GM21423 (cell line): ENCODE results near the gene EXOSC5.
"Not testable (repeated sequence)": the region's sequence is repeated elsewhere in the genome, so short reads cannot be mapped to it uniquely, and the experiment has no call there.

ENCODE experiments used
- ATAC-seq: cut with Tn5 transposase; IDR thresholded peaks from one replicate; pipeline ENCODE4 v1.9.1; 2021; ENCODE audit warnings: mild to moderate bottlenecking, moderate library complexity; ENCODE audit not compliant: unreplicated experiment

Gene EXOSC5

GRCh38 chr19:41408846-41409245, 11.7 kb upstream of the EXOSC5 start:
- ATAC-seq: not testable (repeated sequence)

GRCh38 chr19:41408256-41408655, 11.1 kb upstream of the EXOSC5 start:
- ATAC-seq: no peak

GRCh38 chr19:41407271-41407670, 10.1 kb upstream of the EXOSC5 start:
- no peak for ATAC-seq

GRCh38 chr19:41405776-41406175, 8.6 kb upstream of the EXOSC5 start:
- ATAC-seq: no peak

- ATAC-seq: no peak
Measured at GRCh38 chr19:41403181-41403970, 6.2 kb upstream of the EXOSC5 start.

- ATAC-seq: no peak
Measured at GRCh38 chr19:41402010-41402409, 4.9 kb upstream of the EXOSC5 start.

- no peak for ATAC-seq
Measured at GRCh38 chr19:41401483-41401882, 4.3 kb upstream of the EXOSC5 start.

GRCh38 chr19:41399525-41399924, 2.4 kb upstream of the EXOSC5 start:
- ATAC-seq: no peak

GRCh38 chr19:41399091-41399490, 1.9 kb upstream of the EXOSC5 start:
- no peak for ATAC-seq

GRCh38 chr19:41398598-41398997, 1.4 kb upstream of the EXOSC5 start:
- no peak for ATAC-seq

GRCh38 chr19:41398050-41398418, 875 bp upstream of the EXOSC5 start:
- no peak for ATAC-seq

GRCh38 chr19:41395355-41395754, 1.8 kb downstream of the EXOSC5 start:
- ATAC-seq: no peak

GRCh38 chr19:41392775-41393174, 4.4 kb downstream of the EXOSC5 start:
- ATAC-seq: no peak

GRCh38 chr19:41391618-41392017, 5.5 kb downstream of the EXOSC5 start:
- no peak for ATAC-seq

GRCh38 chr19:41386442-41386841, 10.7 kb downstream of the EXOSC5 start:
- ATAC-seq: no peak

GRCh38 chr19:41384351-41384750, 12.8 kb downstream of the EXOSC5 start:
- no peak for ATAC-seq

GRCh38 chr19:41381536-41381935, 15.6 kb downstream of the EXOSC5 start:
- not testable (repeated sequence) for ATAC-seq

GRCh38 chr19:41377977-41378709, 19.0 kb downstream of the EXOSC5 start:
- ATAC-seq: no peak

- no peak for ATAC-seq
Measured at GRCh38 chr19:41376998-41377365, 20.2 kb downstream of the EXOSC5 start.

- ATAC-seq: no peak
Measured at GRCh38 chr19:41376241-41376997, 20.7 kb downstream of the EXOSC5 start, which contains the start of gene TMEM91. Gene TMEM91, plus strand, starts transcription at chr19:41376533. Its CDS starts 1,777 bp downstream, at chr19:41378310.

GRCh38 chr19:41373993-41374392, 23.2 kb downstream of the EXOSC5 start:
- ATAC-seq: no peak

GRCh38 chr19:41372501-41372900, 24.7 kb downstream of the EXOSC5 start:
- no peak for ATAC-seq
